DOHH2 (cell line): ENCODE measurements around the gene LRRIQ3.

ENCODE experiments used
- CTCF ChIP-seq: fragments of 200-600 bp; sonication (generic); IDR thresholded peaks from one replicate; pipeline ENCODE4 v1.5.1; 2014; ENCODE audit warnings: antibody characterized with exemption, mild to moderate bottlenecking, low read depth, low read length; ENCODE audit not compliant: poor library complexity, severe bottlenecking
- EZH2phosphoT487 ChIP-seq: fragments of 200-600 bp; sonication (generic); IDR thresholded peaks from 2 replicates; pipeline ENCODE4 v1.6.1; 2017; ENCODE audit warnings: borderline replicate concordance, mild to moderate bottlenecking, antibody characterized with exemption, low read length, moderate library complexity, mixed read lengths

GRCh38 chr1:74012583-74012982 is 185.4 kb downstream of the LRRIQ3 start:
- TF ChIP-seq CTCF (no peak), EZH2phosphoT487 (no peak)
